ENCODE data around the gene PRKCA.
A peak's percentile ranks its signal among the peaks of the same experiment; 100 is the strongest.
"Not testable (repeated sequence)": the region's sequence is repeated elsewhere in the genome, so short reads cannot be mapped to it uniquely, and the experiment has no call there.

PRKCA gene

DNA sequence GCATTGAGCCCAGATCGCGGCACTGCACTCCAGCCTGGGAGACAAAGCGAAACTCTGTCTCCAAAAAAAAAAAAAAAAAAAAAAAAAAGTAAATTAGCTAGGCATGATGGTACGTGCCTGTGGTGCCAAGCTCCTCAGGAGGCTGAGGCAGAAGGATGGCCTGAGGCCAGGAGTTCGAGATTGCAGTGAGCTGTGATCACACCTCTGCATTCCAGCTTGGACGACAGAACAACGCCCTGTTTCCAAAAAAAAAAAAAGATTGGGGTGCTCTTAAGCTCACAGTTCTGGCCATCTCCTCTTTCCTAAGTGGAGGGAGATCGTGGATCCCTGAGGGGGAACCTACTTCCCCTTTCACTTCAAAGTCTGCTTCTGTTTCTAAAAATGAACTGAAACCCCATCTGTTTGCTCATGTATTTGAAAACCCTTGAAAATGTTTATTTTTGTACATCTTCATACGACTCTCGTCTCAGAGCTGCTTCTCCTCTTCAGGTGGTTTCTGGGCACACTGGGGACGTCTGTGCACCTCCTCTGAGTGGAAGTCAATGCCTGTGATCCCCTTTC, 138.8 kb downstream of the PRKCA start:
- no peak for DNase-seq (ENCODE audit: low spot score)

DNA sequence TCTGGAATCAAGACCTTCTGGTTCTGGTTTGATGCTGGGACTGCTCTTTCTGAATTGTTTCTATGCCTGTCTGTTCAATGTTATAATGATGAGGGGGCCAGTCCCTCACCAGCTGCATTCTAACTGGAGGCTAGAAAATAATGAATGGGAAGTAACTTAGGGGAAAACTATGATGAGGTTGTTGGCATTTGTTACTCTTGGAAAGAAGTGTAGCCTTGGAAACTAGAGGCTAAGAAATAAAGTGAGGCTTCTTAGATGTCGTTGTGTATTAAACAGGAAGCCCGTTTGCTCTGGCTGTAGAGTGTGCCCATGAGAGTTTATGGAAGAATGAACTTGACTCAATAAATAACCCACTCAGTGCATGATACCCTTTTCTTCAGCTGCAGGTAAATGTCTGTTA, 140.8 kb downstream of the PRKCA start:
- no peak for DNase-seq (ENCODE audit: low spot score)

DNA sequence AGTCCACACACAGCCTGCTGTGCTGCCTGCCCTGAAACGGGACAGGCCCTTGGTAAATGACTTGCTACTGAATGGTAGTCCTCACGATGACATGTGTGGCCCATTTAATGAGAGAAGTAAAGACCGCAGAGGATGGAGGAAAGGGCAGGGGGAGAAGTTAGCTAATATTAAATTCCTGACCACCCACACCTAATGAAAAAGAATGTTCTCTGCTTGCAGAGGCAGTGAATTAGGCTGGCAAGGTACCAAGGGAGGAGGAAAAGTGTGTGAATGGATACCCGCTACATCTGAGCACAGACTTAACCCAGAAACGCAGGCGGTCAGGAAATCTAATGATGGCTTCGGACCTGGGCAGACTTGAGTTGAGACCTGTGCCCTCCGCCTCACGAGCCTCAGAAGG, 141.2 kb downstream of the PRKCA start:
- no peak for DNase-seq (ENCODE audit: low spot score)

- DNase-seq (ENCODE audit: low spot score): no peak
Observed at GRCh38 chr17:66444031-66444430, 141.6 kb downstream of the PRKCA start.

GRCh38 chr17:66445229-66445628, 142.8 kb downstream of the PRKCA start:
- no peak for DNase-seq (ENCODE audit: low spot score)

- DNase-seq (ENCODE audit: low spot score): no peak
Observed at GRCh38 chr17:66446419-66446818, 144.0 kb downstream of the PRKCA start.

DNA sequence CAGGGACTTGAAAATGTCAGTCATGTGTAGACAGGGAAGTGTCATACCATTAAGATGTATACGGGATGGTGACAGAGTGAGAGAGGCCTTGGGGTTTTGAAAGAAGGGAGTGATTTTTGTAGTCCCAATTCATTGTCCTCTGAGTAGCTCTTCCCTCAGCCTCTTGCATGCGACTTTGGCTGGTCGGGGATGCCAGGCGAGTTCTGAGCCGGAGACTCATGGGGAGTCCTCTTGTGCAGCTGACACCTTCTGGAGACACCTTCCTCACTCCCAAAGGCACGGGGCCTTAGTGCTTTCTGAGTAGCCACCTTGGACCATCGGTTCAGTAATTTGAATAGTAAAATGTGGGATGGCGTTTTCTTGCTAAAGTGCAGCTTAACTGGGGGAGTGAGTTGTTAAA, 144.7 kb downstream of the PRKCA start:
- DNase-seq (ENCODE audit: low spot score): no peak

DNA sequence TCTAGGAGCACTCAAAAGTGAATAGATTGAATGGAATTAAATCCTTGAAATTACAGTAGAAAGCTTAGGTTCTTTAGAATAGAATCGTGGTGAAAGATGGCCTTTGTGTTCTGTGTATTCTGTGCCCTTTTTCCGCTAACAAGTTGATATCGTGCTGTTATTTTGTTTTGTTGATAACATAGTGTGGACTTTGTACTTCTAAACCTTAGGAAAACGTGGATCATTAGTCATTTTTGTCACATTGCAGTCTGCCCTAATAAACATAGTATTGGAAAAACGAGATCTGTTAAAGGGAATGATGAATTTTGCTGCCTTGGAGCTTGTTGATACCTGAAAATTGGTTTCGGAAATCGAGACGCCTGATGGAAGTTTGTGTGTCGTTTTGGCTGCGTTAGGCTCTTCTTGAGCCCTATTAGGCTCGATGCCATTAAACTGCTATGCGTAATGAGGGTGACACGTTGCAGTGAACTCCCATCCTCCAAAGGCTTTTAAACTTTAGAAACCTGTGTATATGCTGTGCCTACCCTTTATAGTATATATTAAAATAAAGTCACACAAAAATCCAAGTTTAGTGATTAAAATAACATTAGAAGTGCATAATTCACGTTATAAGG, 145.7 kb downstream of the PRKCA start:
- no peak for DNase-seq (ENCODE audit: low spot score)

- DNase-seq (ENCODE audit: low spot score): no peak
Observed at GRCh38 chr17:66449418-66449977, 147.1 kb downstream of the PRKCA start.

GRCh38 chr17:66450008-66450851, 147.8 kb downstream of the PRKCA start:
- no peak for DNase-seq (ENCODE audit: low spot score)

- DNase-seq (ENCODE audit: low spot score): no peak
Observed at GRCh38 chr17:66450852-66451158, 148.4 kb downstream of the PRKCA start.

GRCh38 chr17:66451188-66452149, 149.1 kb downstream of the PRKCA start:
- DNase-seq (ENCODE audit: low spot score): peak; percentile 70

DNA sequence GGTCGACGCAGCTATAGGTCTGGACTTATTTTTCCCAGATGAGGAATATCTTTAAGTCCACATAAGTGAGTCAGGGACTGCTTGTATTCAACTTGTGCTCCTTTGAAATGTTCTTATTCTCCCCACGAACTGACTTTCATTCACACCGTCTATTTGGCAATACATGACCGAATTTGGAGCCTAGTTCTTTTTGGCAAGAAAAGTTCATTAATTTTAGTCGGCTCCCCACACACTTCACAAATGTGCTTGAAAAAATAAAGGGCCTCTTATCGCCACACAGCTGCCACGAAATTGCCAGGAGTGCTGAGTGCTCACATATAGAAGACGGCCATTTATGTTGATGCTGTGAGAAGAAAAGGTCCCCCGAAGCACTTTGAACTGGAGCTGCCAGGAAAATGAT, 152.6 kb downstream of the PRKCA start:
- no peak for DNase-seq (ENCODE audit: low spot score)

- not testable (repeated sequence) for DNase-seq (ENCODE audit: low spot score)
Observed at GRCh38 chr17:66457499-66457898, 155.1 kb downstream of the PRKCA start.

DNA sequence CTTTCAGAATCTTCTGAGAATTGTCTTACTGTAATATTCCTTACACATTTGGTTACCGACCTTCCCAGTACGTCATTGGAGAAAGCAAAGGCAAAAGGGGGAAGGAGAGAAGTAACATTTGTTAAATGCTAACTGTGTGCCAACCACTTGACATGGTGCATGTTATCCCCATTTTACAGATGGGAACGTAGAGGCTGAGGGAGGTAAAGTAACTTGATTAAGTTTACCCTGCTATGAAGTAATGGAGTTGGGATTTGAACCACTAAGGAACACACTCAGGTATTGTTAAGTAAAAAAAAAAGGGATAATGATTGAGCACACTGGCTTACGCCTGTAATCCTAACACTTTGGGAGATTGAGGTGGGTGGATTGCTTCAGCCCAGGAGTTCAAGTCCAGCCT, 156.4 kb downstream of the PRKCA start:
- DNase-seq (ENCODE audit: low spot score): no peak

DNA sequence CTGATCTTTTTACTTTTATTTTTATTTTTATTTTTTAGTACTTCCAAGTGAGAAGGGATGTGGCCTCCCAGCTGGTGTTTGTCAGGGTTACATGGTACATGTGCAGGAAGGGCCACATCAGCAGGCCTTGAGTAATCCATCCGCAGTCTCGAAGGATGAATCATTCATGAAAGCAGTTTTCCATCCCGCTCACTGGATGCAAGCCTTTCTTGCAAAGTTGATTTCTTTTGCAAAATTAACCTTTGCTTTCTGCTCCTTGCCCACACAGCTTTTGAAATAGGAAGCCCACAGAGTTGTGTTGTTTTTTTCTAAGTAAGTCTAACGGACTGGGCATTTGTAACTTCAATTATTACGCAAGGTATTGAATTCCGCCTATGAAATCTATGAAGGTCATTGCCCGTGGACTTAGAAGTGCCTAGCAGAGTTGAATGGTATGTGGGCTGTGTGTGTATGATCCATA, 157.4 kb downstream of the PRKCA start:
- DNase-seq (ENCODE audit: low spot score): no peak

- no peak for DNase-seq (ENCODE audit: low spot score)
Observed at GRCh38 chr17:66460558-66460957, 158.1 kb downstream of the PRKCA start.

DNA sequence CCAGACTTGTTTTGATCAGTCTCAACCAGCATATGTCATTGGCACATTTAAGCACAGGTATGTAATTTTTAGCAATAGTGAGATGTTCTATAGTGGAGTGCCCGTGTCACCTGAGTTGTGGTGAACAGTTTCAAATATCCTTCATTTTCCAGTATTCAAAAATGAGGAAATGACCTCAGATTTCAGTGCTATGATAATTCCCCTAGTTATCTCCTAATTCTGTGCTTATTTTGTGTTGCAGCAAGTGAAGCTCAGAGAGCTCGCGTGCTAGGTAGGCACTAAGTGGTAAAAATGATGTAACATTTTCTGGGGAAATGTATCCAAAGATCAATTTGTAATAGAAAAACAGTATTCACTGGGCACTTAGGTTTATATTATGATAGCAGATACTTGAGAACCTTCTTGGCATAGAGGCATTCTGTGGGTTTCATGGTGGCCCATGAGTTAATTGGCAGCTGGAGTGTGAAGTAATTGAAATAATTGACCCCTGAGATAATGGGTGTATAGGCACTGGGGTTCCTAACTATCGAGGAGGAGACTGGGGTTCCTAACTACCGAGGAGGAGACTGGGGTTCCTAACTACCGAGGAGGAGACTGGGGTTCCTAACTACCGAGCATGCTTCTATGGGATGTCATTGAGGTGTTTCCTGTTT, 159.1 kb downstream of the PRKCA start:
- DNase-seq (ENCODE audit: low spot score): no peak

DNA sequence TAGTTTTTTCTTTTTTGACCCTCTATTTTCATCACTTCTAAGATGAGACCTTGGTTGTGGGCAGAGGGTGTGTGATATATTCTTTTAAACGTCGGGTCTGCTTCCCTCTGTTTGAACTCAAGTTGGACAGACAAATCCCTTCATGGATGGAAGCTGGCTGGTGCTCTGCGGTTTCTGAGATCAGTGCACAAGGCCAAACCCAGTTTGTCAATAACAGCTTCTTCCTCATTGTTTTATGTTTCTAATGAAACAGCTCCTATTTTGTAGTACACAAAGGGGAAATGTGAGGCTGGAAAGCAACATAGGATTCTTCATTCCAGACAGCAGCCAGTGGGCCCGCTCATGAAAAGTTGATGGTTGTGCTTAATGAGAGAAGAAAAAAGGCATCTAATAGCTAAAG, 159.6 kb downstream of the PRKCA start:
- no peak for DNase-seq (ENCODE audit: low spot score)

- DNase-seq (ENCODE audit: low spot score): no peak
Observed at GRCh38 chr17:66464921-66465320, 162.5 kb downstream of the PRKCA start.

- DNase-seq (ENCODE audit: low spot score): no peak
Observed at GRCh38 chr17:66465701-66466100, 163.3 kb downstream of the PRKCA start.

Data from HuH-7.5 (cell line).